ENCODE measurements around the gene BMP7. TPM values are rescaled to one million over a fixed set of nuclear protein-coding genes. Genes with fewer than 3 reads are reported as not detected.
A peak's percentile ranks its signal among the peaks of the same experiment; 100 is the strongest.

Gene BMP7
- total and polyA plus RNA-seq, 2 experiments from 2014 or later: 15.9 to 22.8 TPM

GRCh38 chr20:57244221-57244585 is 22.2 kb downstream of the BMP7 start:
- Mint-ChIP-seq H3K27me3 (ENCODE audit: insufficient read depth, low read depth, poor library complexity) (peaks cover 11% of the 10 kb centered on the region), H3K27ac (no peak overlapping the region), H3K9me3 (peaks cover 24% of the 10 kb centered on the region), H3K4me3 (no peak overlapping the region), H3K36me3 (ENCODE audit: low read depth) (peaks cover 17% of the 10 kb centered on the region), H3K4me1 (peaks cover 14% of the 10 kb centered on the region)
- Histone ChIP-seq H2AFZ (no peak overlapping the region), H3K4me1 (ENCODE audit: insufficient read depth) (no peaks in the 10 kb centered on the region; the same call in 1 of the 2 replicates), H3K36me3 (ENCODE audit: insufficient read depth) (no peaks in the 10 kb centered on the region), H3K27me3 (ENCODE audit: insufficient read depth) (no peaks in the 10 kb centered on the region), H3K9me2 (ENCODE audit: insufficient read depth) (no peaks in the 10 kb centered on the region), H4K20me1 (replicated peaks; ENCODE audit: insufficient read depth) (0 out of 2 replicates have a peak, but pooled peaks cover 5% of the 10 kb centered on the region), H3F3A (replicated peaks; ENCODE audit: low read depth) (no peaks in the 10 kb centered on the region), H3K4me2 (no peak overlapping the region), H3K27ac (ENCODE audit: low read depth) (peak overlapping the region; percentile 45; the same call in 1 of the 2 replicates), H3K79me2 (replicated peaks; ENCODE audit: insufficient read depth) (peaks cover 18% of the 10 kb centered on the region), H3K4me3 (no peak overlapping the region)
- DNase-seq (ENCODE audit: low spot score) (no peak), ATAC-seq (peak; percentile 33; the same call in 1 of the 3 replicates)
- TF ChIP-seq REST (IDR thresholded peaks at IDR 0.05; ENCODE audit: unreplicated experiment) (no peak), ZNF331 (CRISPR knock-in tag; IDR thresholded peaks at IDR 0.05; ENCODE audit: low read depth) (no peak), JUNB (IDR thresholded peaks at IDR 0.05; ENCODE audit: unreplicated experiment) (no peak)

- H3K36me3 ChIP-seq (ENCODE audit: insufficient read depth): no peaks in the 10 kb centered on the region
- no peaks in the 10 kb centered on the region; the same call in 1 of the 2 replicates for H3K4me1 ChIP-seq (ENCODE audit: insufficient read depth)
- H3K9me2 ChIP-seq (ENCODE audit: insufficient read depth): no peaks in the 10 kb centered on the region
- DNase-seq (ENCODE audit: low spot score) (no peak), ATAC-seq (peak; percentile 59)
- Mint-ChIP-seq H3K4me1 (peaks cover 14% of the 10 kb centered on the region), H3K4me3 (no peak overlapping the region), H3K27ac (no peak overlapping the region), H3K27me3 (ENCODE audit: insufficient read depth, low read depth, poor library complexity) (peaks cover 11% of the 10 kb centered on the region), H3K9me3 (peaks cover 28% of the 10 kb centered on the region), H3K36me3 (ENCODE audit: low read depth) (peaks cover 21% of the 10 kb centered on the region)
- H4K20me1 ChIP-seq (replicated peaks; ENCODE audit: insufficient read depth): 0 out of 2 replicates have a peak, but pooled peaks cover 5% of the 10 kb centered on the region
- H3K4me3 ChIP-seq: no peak overlapping the region
- no peaks in the 10 kb centered on the region for H3K27me3 ChIP-seq (ENCODE audit: insufficient read depth)
- H3K27ac ChIP-seq (ENCODE audit: low read depth): peak overlapping the region; percentile 45; the same call in 1 of the 2 replicates
- H2AFZ ChIP-seq: no peak overlapping the region
- H3K79me2 ChIP-seq (replicated peaks; ENCODE audit: insufficient read depth): peaks cover 13% of the 10 kb centered on the region; the same call in 1 of the 2 replicates
- no peaks in the 10 kb centered on the region for H3F3A ChIP-seq (replicated peaks; ENCODE audit: low read depth)
- H3K4me2 ChIP-seq: no peak overlapping the region
- TF ChIP-seq REST (IDR thresholded peaks at IDR 0.05; ENCODE audit: unreplicated experiment): no peak
- TF ChIP-seq ZNF462 (CRISPR knock-in tag; IDR thresholded peaks at IDR 0.05): no peak
- no peak for TF ChIP-seq POLR2AphosphoS5 (IDR thresholded peaks at IDR 0.05; ENCODE audit: low read depth)
- TF ChIP-seq EZH2 (IDR thresholded peaks at IDR 0.05; ENCODE audit: low read depth, unreplicated experiment): no peak
- TF ChIP-seq ZNF331 (CRISPR knock-in tag; IDR thresholded peaks at IDR 0.05; ENCODE audit: low read depth): no peak
Observed at GRCh38 chr20:57243480-57244220, 22.8 kb downstream of the BMP7 start.

Measured in GM23338 (cell line).